SK-N-MC (cell line): ENCODE data around the gene RANGAP1.

Experiments
- DNase-seq: peaks from one replicate; pipeline ENCODE4 v3.0.0-alpha.2; 2011; ENCODE audit warnings: low read depth, low spot score
- H3K27ac ChIP-seq: fragments of 200-600 bp; sonication (generic); 2 replicates; pipeline ENCODE4 v1.5.1; 2016; ENCODE audit warnings: mixed run types
- H3K36me3 ChIP-seq: fragments of 200-600 bp; sonication (generic); 2 replicates; pipeline ENCODE4 v1.6.1; 2017; ENCODE audit warnings: antibody characterized with exemption, low read length, mixed read lengths; ENCODE audit not compliant: insufficient read depth
- H3K4me3 ChIP-seq: fragments of 200-600 bp; sonication (generic); 2 replicates; pipeline ENCODE4 v1.5.1; 2016
- H3K9ac ChIP-seq: fragments of 200-600 bp; sonication (generic); 2 replicates; pipeline ENCODE4 v1.8.0; 2017; ENCODE audit warnings: mixed run types, mixed read lengths; ENCODE audit not compliant: insufficient read length
- H3K9me3 ChIP-seq: fragments of 200-600 bp; sonication (generic); 2 replicates; pipeline ENCODE4 v1.6.1; 2017; ENCODE audit warnings: low read depth, mild to moderate bottlenecking, antibody characterized with exemption, low read length, moderate library complexity, mixed read lengths
- EZH2 ChIP-seq: fragments of 200-600 bp; sonication (generic); IDR thresholded peaks from one replicate; pipeline ENCODE4 v1.6.1; 2017; ENCODE audit warnings: antibody characterized with exemption
- FOXP2 ChIP-seq: optimal IDR thresholded peaks from 2 replicates; pipeline ENCODE3; 2011; ENCODE audit warnings: mild to moderate bottlenecking, moderate library complexity; ENCODE audit not compliant: insufficient read depth; ENCODE audit errors: extremely low read length, control extremely low read depth
- POLR2AphosphoS5 ChIP-seq: IDR thresholded peaks from 2 replicates; pipeline ENCODE4 v1.6.1; 2012; ENCODE audit warnings: mild to moderate bottlenecking, low read depth, low read length, borderline replicate concordance

The RANGAP1 gene

DNA sequence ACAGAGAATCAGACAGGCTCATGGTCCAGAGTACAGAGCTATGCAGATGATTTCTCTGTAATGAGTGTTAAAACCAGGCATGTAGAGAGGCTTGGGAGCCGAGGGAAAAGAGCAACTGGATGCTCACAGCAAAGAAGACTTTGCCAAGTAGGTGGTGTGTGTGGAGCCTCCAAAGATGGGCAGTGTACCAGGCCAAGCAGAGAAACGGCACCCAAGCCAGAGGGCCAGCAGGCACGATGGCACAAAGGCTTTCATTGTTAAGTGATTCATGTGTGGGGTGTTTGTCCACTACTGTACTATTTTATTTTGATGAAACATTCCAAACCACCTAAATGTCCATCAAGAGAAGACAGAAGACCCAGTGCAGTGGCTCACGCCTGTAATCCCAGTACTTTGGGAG, 11.1 kb downstream of the RANGAP1 start:
- TF ChIP-seq EZH2 = no peak
- TF ChIP-seq POLR2AphosphoS5 = no peak
- TF ChIP-seq FOXP2 = no peak
- no peak overlapping the region for H3K9ac ChIP-seq
- H3K4me3 ChIP-seq = no peak overlapping the region
- no peak overlapping the region for H3K27ac ChIP-seq
- no peak for DNase-seq
- H3K36me3 ChIP-seq = peaks cover 84% of the 10 kb centered on the region
- no peaks in the 10 kb centered on the region for H3K9me3 ChIP-seq

DNA sequence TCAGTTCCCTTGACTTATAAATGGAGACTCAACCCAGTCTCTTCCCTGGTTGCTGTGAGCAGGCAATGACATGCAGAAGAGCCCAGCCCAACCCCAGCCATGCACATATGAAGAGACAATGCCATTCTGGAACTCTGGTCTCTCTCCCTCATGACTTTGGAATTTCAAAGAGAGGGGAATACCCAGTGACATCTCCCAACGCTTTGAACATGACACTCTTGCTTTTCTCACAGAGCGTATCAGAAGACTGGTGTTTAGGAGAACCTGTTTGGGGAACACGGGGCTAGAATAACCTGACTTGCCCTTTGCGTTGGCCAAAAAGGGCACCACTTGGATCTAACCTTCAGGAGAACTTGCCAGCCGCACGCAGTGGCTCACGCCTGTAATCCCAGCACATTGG, 12.9 kb downstream of the RANGAP1 start:
- TF ChIP-seq EZH2 (no peak), POLR2AphosphoS5 (no peak), FOXP2 (no peak)
- H3K27ac ChIP-seq = no peak overlapping the region
- no peaks in the 10 kb centered on the region for H3K9me3 ChIP-seq
- no peak for DNase-seq
- H3K9ac ChIP-seq = no peak overlapping the region
- no peak overlapping the region for H3K4me3 ChIP-seq
- H3K36me3 ChIP-seq = peaks cover 83% of the 10 kb centered on the region

DNA sequence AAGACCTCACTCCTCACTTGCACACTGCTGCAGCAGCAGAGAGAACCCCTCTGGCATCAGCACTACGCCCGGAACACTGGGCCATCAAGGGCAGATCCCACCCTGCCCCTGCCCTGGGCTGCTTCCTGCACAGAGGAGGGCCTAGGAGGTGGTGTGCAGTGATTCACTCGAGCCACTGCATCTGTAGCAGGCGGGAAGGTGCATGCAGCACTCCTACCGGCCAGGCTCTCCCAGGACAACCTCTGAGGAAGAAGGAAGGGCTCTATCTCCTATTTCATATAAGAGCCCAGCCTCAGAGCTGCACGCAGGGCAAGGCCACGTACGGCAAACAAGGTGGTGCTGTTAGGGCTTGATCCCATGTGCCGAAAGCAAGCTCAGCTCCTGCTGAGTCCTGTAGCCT, 14.2 kb downstream of the RANGAP1 start:
- no peak overlapping the region for H3K4me3 ChIP-seq
- H3K36me3 ChIP-seq = peaks cover 84% of the 10 kb centered on the region
- H3K27ac ChIP-seq = no peak overlapping the region
- TF ChIP-seq EZH2 (no peak), FOXP2 (no peak), POLR2AphosphoS5 (no peak)
- H3K9ac ChIP-seq = no peak overlapping the region
- no peaks in the 10 kb centered on the region for H3K9me3 ChIP-seq
- DNase-seq = no peak

DNA sequence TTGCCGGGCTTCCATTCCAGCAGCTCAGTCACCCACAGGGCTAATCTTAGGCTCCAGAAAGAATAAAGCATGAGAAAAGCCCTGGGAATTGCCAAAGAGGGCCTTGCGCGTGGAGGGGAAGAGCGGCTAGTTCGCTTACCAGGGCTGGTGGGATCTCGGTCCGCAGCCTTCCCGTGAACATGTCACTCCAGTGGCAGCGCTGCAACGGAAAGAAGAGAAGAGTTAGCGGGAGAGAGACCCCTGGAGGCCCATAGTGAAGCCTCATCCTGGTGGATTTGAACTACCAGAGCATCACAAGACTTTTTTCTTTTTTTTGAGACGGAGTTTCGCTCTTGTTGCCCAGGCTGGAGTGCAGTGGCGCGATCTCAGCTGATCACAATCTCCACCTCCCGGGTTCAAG, 18.0 kb downstream of the RANGAP1 start:
- Histone ChIP-seq H3K36me3 (peaks cover 78% of the 10 kb centered on the region), H3K9ac (no peak overlapping the region), H3K4me3 (no peak overlapping the region), H3K9me3 (no peaks in the 10 kb centered on the region), H3K27ac (no peak overlapping the region)
- no peak for DNase-seq
- TF ChIP-seq POLR2AphosphoS5 (no peak), EZH2 (no peak), FOXP2 (no peak)

DNA sequence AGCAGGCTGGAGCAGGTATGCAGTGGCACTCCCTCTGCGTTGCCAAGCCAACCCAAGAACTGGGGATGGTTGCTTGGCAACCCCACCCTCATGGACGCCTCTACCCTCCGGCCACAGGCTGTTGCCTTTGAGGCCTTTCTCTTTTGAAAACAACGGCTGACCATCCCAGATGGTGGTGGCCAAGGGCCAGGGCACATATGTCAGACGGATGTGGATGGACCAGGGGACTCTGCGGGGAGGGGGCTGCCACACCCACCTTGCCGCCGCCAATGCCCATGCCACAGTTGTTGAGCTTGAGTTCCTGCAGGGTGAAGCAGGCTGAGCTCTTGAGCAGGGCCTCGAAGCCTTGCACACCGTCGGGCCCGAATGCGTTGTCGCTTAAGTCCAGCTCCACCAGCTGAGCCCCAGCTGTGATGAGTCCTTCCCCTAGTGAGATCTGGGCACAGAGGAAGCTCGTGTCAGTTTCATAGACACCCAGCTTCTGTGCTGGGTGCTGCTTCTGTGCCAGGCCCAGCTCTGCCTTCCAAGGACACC, 21.5 kb downstream of the RANGAP1 start:
- no peak for TF ChIP-seq POLR2AphosphoS5
- no peak for TF ChIP-seq EZH2
- TF ChIP-seq FOXP2 = no peak
- no peak overlapping the region for H3K4me3 ChIP-seq
- no peaks in the 10 kb centered on the region for H3K9me3 ChIP-seq
- no peak overlapping the region for H3K9ac ChIP-seq
- no peak for DNase-seq
- peaks cover 89% of the 10 kb centered on the region for H3K36me3 ChIP-seq
- H3K27ac ChIP-seq = no peak overlapping the region

DNA sequence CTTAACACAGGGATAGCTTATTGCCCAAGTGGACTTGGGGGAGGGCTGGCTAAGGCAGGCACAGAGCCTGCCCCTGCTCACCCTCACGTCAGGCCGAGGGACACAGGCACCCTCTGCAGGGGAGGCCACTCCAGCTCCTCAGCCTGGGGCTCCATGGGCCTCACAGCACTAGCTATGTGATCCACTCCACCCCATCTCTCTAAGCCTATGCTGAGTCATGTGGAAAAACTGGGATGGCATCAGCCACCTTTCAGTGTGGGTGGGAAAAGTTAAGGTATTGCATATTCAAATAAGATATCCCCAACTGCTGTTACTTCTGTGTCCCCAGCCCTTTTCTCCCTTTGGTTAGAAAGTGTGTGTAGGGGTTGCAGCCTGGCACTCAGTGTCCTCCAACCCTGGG, 22.3 kb downstream of the RANGAP1 start:
- Histone ChIP-seq H3K27ac (no peak overlapping the region), H3K4me3 (no peak overlapping the region), H3K9me3 (no peaks in the 10 kb centered on the region), H3K36me3 (peaks cover 89% of the 10 kb centered on the region), H3K9ac (no peak overlapping the region)
- TF ChIP-seq POLR2AphosphoS5 (no peak), FOXP2 (no peak), EZH2 (no peak)
- no peak for DNase-seq

DNA sequence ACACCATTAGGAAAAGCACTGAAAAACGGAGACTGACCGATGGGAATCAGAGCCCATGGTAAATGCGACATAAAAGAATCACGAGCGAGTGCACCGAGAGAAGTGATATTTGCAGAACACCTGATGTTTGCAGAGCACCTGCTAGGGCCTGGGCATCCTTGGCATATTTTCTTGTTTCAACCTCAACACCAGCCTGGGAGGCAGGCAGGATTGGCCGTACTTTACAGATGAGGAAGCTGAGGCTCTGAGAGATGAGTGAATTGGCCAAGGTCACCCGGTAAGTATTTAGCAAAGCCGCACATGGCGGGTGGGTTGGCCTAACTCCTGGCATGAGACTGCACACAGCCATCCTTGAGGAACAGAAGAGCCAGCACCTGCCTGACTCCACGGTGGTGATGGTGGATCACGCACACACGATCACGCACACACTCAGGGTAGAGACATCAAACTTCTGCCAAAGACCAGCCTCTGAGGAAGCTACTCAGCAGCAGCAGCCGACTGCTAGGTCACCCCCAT, 23.7 kb downstream of the RANGAP1 start:
- peaks cover 89% of the 10 kb centered on the region for H3K36me3 ChIP-seq
- H3K9ac ChIP-seq = no peak overlapping the region
- H3K27ac ChIP-seq = no peak overlapping the region
- DNase-seq = no peak
- H3K4me3 ChIP-seq = no peak overlapping the region
- TF ChIP-seq POLR2AphosphoS5 = no peak
- TF ChIP-seq FOXP2 = no peak
- no peak for TF ChIP-seq EZH2
- no peaks in the 10 kb centered on the region for H3K9me3 ChIP-seq

DNA sequence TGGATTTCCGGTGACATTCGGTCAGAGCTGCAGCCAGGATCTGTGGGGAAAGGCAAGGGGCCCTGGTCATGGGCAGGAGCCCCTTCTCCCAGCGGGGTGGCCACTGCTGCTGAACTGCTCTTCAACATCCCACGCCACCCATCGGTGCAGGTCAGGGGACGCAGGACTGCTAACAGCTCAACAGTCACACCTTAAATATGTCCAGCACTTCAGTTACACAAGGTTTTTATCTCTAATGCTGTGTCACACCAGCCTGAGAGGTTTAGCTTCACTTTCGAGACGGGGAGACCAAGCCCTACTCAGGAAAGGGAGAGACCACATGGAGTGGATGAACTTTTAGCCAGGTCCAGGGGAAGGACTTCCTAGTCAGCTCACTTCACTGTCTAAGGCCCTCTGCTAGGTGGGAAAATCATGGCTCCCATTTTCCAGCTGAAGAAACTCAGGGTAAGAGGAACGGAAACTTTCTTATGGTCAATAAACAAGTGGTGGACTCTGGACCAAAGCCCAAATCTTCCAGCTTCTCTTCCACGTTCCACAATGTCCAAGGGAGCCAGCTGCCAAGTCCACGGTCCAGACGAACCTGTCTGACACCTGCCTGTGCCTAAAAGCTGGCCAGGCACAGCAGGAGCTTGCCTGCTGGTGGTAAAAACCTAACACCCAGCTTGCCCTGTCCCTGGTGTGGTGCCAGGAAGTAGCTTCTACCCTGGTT, 24.3 kb downstream of the RANGAP1 start:
- H3K4me3 ChIP-seq = no peak overlapping the region
- DNase-seq = no peak
- no peak for TF ChIP-seq FOXP2
- TF ChIP-seq POLR2AphosphoS5 = no peak
- no peak for TF ChIP-seq EZH2
- H3K36me3 ChIP-seq = peaks cover 92% of the 10 kb centered on the region
- no peaks in the 10 kb centered on the region for H3K9me3 ChIP-seq
- no peak overlapping the region for H3K27ac ChIP-seq
- no peak overlapping the region for H3K9ac ChIP-seq
